ENCODE data around the gene TGM5. TPM values are rescaled to one million over a fixed set of nuclear protein-coding genes. Genes with fewer than 3 reads are reported as not detected.

The TGM5 gene
- total and polyA plus RNA-seq, 2 donors (not counting 3 experiments of a cell fraction or from before 2014, with no cell fraction given), result not detected

DNA sequence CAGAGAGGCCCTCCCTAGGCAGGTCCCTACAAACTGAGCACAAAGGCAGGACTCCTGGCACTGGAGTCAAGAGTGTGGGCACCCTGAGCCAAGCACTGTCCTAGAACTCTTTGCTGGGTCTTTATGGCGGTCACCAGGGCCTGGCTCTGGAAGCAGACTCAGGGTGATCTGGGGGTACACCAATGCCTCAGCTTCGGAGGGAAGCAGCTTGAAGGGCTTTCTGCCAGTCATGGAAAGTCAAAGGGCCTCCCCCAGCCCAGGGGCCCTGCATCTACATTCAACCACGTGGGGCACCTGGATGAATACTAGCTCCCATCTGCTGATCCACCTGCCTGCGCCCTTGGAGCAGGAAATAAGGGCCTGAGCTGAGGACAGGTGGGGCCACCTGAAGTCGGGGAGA, 53.3 kb downstream of the TGM5 start:
- intact Hi-C loops (cut with micrococcal nuclease) (no loop called here), dilution Hi-C loops (cut with MboI; ENCODE audit: extremely low pct_ligation_motif_present, low sequenced_read_pairs) (no loop called here)
- POLR2A ChIA-PET, result no interaction called here
- BruUV-seq (replicated peaks), result no TSS peak
- Histone ChIP-seq H3K4me3 (replicated peaks in 1 of 3; ENCODE audit: insufficient read depth in 1 of 3, low read depth in 1 of 3, low read length in 3 of 3) (no peak overlapping the region), H3K79me2 (ENCODE audit: control insufficient read depth, insufficient read depth, low read length) (no peaks in the 10 kb centered on the region), H3K9me1 (replicated peaks; ENCODE audit: control insufficient read depth, extremely low read depth, insufficient read depth, low read length) (no peaks in the 10 kb centered on the region), H3K27me3 (ENCODE audit: control insufficient read depth in 2 of 2, insufficient read depth in 2 of 2, low read length in 2 of 2) (peaks cover 5 to 10% of the 10 kb centered on the region in 2 experiments), H3K27ac (ENCODE audit: insufficient read depth, low read depth, low read length) (no peak overlapping the region), H3K9ac (replicated peaks; ENCODE audit: extremely low read depth, insufficient read depth, low read length) (no peak overlapping the region), H3K36me3 (ENCODE audit: control insufficient read depth in 2 of 2, extremely low read depth in 1 of 2, insufficient read depth in 2 of 2, low read length in 2 of 2) (no peaks in the 10 kb centered on the region), H3K4me2 (ENCODE audit: insufficient read depth, low read length) (no peak overlapping the region), H4K20me1 (replicated peaks; ENCODE audit: control insufficient read depth, extremely low read depth, insufficient read depth, low read length) (no peaks in the 10 kb centered on the region), H2AFZ (ENCODE audit: low read depth, low read length) (no peak overlapping the region), H3K9me3 (replicated peaks; ENCODE audit: control insufficient read depth, insufficient read depth, low read length) (no peaks in the 10 kb centered on the region), H3K4me1 (ENCODE audit: control insufficient read depth, extremely low read depth, insufficient read depth, low read length) (no peaks in the 10 kb centered on the region)
- DNase-seq (ENCODE audit: low read depth, low spot score) (no peak), FAIRE-seq (no peak)
- TF ChIP-seq JUN (IDR thresholded peaks at IDR 0.05; ENCODE audit: borderline replicate concordance, insufficient read depth, insufficient read length, low read depth) (no peak), MYC (IDR thresholded peaks at IDR 0.05; ENCODE audit: low read depth, low read length) (no peak), GATA2 (IDR thresholded peaks at IDR 0.05; ENCODE audit: insufficient read depth, insufficient read length, low read depth, low read length) (no peak), EZH2 (IDR thresholded peaks at IDR 0.05; ENCODE audit: borderline replicate concordance, low read depth, low read length, severe bottlenecking) (no peak), POLR2AphosphoS5 (IDR thresholded peaks at IDR 0.05; ENCODE audit: insufficient read depth, low read depth, low read length) (no peak), FOS (IDR thresholded peaks at IDR 0.05; ENCODE audit: borderline replicate concordance, insufficient read depth, low read length) (no peak), POLR2A (IDR thresholded peaks at IDR 0.05; ENCODE audit: low read depth, low read length) (no peak)
- TF ChIP-seq, protein P1, sequence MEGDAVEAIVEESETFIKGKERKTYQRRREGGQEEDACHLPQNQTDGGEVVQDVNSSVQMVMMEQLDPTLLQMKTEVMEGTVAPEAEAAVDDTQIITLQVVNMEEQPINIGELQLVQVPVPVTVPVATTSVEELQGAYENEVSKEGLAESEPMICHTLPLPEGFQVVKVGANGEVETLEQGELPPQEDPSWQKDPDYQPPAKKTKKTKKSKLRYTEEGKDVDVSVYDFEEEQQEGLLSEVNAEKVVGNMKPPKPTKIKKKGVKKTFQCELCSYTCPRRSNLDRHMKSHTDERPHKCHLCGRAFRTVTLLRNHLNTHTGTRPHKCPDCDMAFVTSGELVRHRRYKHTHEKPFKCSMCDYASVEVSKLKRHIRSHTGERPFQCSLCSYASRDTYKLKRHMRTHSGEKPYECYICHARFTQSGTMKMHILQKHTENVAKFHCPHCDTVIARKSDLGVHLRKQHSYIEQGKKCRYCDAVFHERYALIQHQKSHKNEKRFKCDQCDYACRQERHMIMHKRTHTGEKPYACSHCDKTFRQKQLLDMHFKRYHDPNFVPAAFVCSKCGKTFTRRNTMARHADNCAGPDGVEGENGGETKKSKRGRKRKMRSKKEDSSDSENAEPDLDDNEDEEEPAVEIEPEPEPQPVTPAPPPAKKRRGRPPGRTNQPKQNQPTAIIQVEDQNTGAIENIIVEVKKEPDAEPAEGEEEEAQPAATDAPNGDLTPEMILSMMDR (IDR thresholded peaks at IDR 0.05; ENCODE audit: extremely low read depth in 1 of 2, insufficient read depth in 1 of 2, low read depth in 1 of 2, low read length in 2 of 2), result no peak
- TF ChIP-seq, protein P2, sequence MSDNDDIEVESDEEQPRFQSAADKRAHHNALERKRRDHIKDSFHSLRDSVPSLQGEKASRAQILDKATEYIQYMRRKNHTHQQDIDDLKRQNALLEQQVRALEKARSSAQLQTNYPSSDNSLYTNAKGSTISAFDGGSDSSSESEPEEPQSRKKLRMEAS (IDR thresholded peaks at IDR 0.05; ENCODE audit: insufficient read depth, insufficient read length), result no peak
- CTCF ChIA-PET, result interaction anchor here (0.9 to 3.8 kb wide), 4 partner anchors 9 to 72 kb away, joined by 3 to 27 read pairs (median 15); no protein-coding TSS in a partner anchor
